HepG2 (cell line): ENCODE results near the gene DPH7. TPM values are rescaled to one million over a fixed set of nuclear protein-coding genes. Genes with fewer than 3 reads are reported as not detected.

Source experiments
- DNMT1 ChIP-seq: sonication (generic); formaldehyde crosslinking; IDR thresholded peaks from 2 replicates; pipeline ENCODE4 v1.5.1; 2020; ENCODE audit warnings: mild to moderate bottlenecking, missing genetic modification reagents
- KDM5A ChIP-seq: fragments of 200-600 bp; sonication (generic); IDR thresholded peaks from 2 replicates; pipeline ENCODE4 v1.7.0; 2018; ENCODE audit warnings: antibody characterized with exemption, mild to moderate bottlenecking, low read length, borderline replicate concordance
- MTA1 ChIP-seq: sonication (generic); formaldehyde crosslinking; IDR thresholded peaks from 2 replicates; pipeline ENCODE4 v1.4.0; 2020; ENCODE audit warnings: missing genetic modification reagents, mild to moderate bottlenecking, borderline replicate concordance
- MYNN ChIP-seq: sonication (generic); formaldehyde crosslinking; IDR thresholded peaks from 2 replicates; pipeline ENCODE4 v1.4.0; 2020; ENCODE audit warnings: mild to moderate bottlenecking, low read depth, missing genetic modification reagents
- NFE2L1 ChIP-seq: sonication (generic); formaldehyde crosslinking; IDR thresholded peaks from 2 replicates; pipeline ENCODE4 v1.4.0; 2020; ENCODE audit warnings: missing genetic modification reagents, mild to moderate bottlenecking, borderline replicate concordance
- PAF1 ChIP-seq: IDR thresholded peaks from 2 replicates; pipeline ENCODE4 v1.6.1; 2016; ENCODE audit warnings: missing genetic modification reagents, missing compliant biosample characterization
- SMAD1 ChIP-seq: sonication (generic); formaldehyde crosslinking; IDR thresholded peaks from 2 replicates; pipeline ENCODE4 v1.4.0; 2020; ENCODE audit warnings: missing genetic modification reagents, low read depth, mild to moderate bottlenecking, borderline replicate concordance
- ZNF124 ChIP-seq: sonication (generic); formaldehyde crosslinking; IDR thresholded peaks from 2 replicates; pipeline ENCODE4 v1.4.0; 2020; ENCODE audit warnings: missing genetic modification reagents
- ZNF333 ChIP-seq: sonication (generic); formaldehyde crosslinking; IDR thresholded peaks from 2 replicates; pipeline ENCODE4 v1.4.0; 2020; ENCODE audit warnings: mild to moderate bottlenecking, missing genetic modification reagents, borderline replicate concordance
- ZNF552 ChIP-seq: sonication (generic); formaldehyde crosslinking; IDR thresholded peaks from 2 replicates; pipeline ENCODE4 v1.9.0; 2022; ENCODE audit warnings: missing genetic modification reagents, mild to moderate bottlenecking, borderline replicate concordance
- polyA plus RNA-seq, 8 experiments: library from polyadenylated mRNA; depleted of rRNA in 3 of 8; stranded (reverse) in 7 of 8; unstranded in 1 of 8; fragments of >200 nt; fragmentation: Illumina TruSeq in 4 of 8; extraction: Trizol in 4 of 8; gene quantifications; 2 replicates each; pipeline versions ENCODE4 v1.2.1 to v1.2.3, GENCODE V29; 2011 to 2016; ENCODE audit warnings: low read depth in 4 of 8, missing spikeins in 1 of 8, mixed read lengths in 1 of 8; ENCODE audit not compliant: insufficient read depth in 1 of 8
- total RNA-seq, 5 experiments: library from RNA; depleted of rRNA; stranded (reverse); fragments of >200 nt; fragmentation: Illumina TruSeq; extraction: Trizol; gene quantifications; 2 replicates each; pipeline ENCODE4 v1.2.3, GENCODE V29; 2016; ENCODE audit warnings: low read depth in 1 of 5
- TF ChIP-seq, protein P1 (sequence below): sonication (generic); formaldehyde crosslinking; IDR thresholded peaks from 2 replicates; pipeline ENCODE4 v1.4.0; 2020; ENCODE audit warnings: missing genetic modification reagents
- TF ChIP-seq, protein P2 (sequence below): sonication (generic); formaldehyde crosslinking; IDR thresholded peaks from 2 replicates; pipeline ENCODE4 v1.5.1; 2020; ENCODE audit warnings: mild to moderate bottlenecking, missing genetic modification reagents, borderline replicate concordance
- TF ChIP-seq, protein P3 (sequence below), 2 experiments: sonication (generic) in 1 of 2; formaldehyde crosslinking in 1 of 2; IDR thresholded peaks; 2 replicates each; pipeline versions ENCODE4 v1.4.0 to v1.6.1; 2018 to 2020; ENCODE audit warnings: missing genetic modification reagents in 2 of 2, borderline replicate concordance in 1 of 2, low read depth in 1 of 2, mild to moderate bottlenecking in 1 of 2, missing biosample characterization in 1 of 2
- TF ChIP-seq, protein P4 (sequence below): sonication (generic); formaldehyde crosslinking; IDR thresholded peaks from 2 replicates; pipeline ENCODE4 v1.4.0; 2020; ENCODE audit warnings: missing genetic modification reagents
- TF ChIP-seq, protein P5 (sequence below): IDR thresholded peaks from 2 replicates; pipeline ENCODE4 v1.6.1; 2016

Gene DPH7
- total and polyA plus RNA-seq, 2 of the 13 experiments (the other 11 are each of a cell fraction or from before 2014, with no cell fraction given): 27.6 to 31.6 TPM

DNA sequence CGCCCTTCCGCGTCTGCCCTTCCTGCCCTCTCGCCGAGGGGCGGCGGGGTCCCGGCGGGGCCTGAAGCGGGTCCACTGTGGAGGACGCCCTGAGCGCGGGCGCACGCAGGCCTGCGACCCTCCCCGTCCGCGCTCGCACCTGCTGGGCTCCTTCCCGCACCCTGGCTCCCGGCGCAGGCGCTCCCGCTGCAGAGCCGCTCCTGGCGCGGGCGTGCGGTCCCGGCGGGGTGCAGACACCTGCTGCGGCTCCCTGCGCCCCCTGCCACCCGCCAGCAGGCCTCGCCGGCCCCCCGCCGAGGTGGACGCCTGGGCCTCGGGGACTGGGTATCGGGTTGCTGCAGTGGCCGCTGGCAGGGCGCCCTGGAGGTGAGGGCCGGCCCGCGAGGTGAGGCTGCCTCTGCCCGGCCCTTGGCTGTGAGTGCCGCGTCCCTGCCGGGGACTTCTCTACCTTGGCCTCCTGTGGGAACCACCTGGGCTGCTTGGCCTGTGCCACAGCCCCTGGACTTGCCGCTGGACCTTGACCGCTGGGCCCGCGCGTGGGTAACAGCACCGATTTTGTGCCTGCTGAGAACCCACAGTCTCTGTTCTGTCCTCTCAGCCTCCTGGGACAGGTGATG, 27.4 kb upstream of the DPH7 start (continued):
- TF ChIP-seq, protein P1, sequence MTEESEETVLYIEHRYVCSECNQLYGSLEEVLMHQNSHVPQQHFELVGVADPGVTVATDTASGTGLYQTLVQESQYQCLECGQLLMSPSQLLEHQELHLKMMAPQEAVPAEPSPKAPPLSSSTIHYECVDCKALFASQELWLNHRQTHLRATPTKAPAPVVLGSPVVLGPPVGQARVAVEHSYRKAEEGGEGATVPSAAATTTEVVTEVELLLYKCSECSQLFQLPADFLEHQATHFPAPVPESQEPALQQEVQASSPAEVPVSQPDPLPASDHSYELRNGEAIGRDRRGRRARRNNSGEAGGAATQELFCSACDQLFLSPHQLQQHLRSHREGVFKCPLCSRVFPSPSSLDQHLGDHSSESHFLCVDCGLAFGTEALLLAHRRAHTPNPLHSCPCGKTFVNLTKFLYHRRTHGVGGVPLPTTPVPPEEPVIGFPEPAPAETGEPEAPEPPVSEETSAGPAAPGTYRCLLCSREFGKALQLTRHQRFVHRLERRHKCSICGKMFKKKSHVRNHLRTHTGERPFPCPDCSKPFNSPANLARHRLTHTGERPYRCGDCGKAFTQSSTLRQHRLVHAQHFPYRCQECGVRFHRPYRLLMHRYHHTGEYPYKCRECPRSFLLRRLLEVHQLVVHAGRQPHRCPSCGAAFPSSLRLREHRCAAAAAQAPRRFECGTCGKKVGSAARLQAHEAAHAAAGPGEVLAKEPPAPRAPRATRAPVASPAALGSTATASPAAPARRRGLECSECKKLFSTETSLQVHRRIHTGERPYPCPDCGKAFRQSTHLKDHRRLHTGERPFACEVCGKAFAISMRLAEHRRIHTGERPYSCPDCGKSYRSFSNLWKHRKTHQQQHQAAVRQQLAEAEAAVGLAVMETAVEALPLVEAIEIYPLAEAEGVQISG (CRISPR knock-in tag): peak; percentile 58; the same call in 1 of the 2 replicates
- TF ChIP-seq, protein P2, sequence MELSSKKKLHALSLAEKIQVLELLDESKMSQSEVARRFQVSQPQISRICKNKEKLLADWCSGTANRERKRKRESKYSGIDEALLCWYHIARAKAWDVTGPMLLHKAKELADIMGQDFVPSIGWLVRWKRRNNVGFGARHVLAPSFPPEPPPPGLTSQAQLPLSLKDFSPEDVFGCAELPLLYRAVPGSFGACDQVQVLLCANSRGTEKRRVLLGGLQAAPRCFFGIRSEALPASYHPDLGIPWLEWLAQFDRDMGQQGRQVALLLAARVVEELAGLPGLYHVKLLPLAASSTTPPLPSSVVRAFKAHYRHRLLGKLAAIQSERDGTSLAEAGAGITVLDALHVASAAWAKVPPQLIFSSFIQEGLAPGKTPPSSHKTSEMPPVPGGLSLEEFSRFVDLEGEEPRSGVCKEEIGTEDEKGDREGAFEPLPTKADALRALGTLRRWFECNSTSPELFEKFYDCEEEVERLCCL: no peak
- TF ChIP-seq ZNF552 (CRISPR knock-in tag) (no peak), SMAD1 (CRISPR knock-in tag) (no peak), NFE2L1 (CRISPR knock-in tag) (no peak), MYNN (CRISPR knock-in tag) (no peak), MTA1 (CRISPR knock-in tag) (peak; percentile 48; the same call in 1 of the 2 replicates), ZNF124 (CRISPR knock-in tag) (no peak), KDM5A (no peak), PAF1 (CRISPR knock-in tag) (no peak), DNMT1 (no peak), ZNF333 (CRISPR knock-in tag) (0 out of 2 replicates have a peak, but pooled peaks have one; percentile 13)
- TF ChIP-seq, protein P3, sequence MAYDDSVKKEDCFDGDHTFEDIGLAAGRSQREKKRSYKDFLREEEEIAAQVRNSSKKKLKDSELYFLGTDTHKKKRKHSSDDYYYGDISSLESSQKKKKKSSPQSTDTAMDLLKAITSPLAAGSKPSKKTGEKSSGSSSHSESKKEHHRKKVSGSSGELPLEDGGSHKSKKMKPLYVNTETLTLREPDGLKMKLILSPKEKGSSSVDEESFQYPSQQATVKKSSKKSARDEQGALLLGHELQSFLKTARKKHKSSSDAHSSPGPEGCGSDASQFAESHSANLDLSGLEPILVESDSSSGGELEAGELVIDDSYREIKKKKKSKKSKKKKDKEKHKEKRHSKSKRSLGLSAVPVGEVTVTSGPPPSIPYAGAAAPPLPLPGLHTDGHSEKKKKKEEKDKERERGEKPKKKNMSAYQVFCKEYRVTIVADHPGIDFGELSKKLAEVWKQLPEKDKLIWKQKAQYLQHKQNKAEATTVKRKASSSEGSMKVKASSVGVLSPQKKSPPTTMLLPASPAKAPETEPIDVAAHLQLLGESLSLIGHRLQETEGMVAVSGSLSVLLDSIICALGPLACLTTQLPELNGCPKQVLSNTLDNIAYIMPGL (CRISPR knock-in tag; IDR thresholded peaks at IDR 0.05; ENCODE audit: borderline replicate concordance in 1 of 2, low read depth in 1 of 2): peak in 1 of 2 experiments; percentile 35; a peak in 2 of 4 replicates
- TF ChIP-seq, protein P4, sequence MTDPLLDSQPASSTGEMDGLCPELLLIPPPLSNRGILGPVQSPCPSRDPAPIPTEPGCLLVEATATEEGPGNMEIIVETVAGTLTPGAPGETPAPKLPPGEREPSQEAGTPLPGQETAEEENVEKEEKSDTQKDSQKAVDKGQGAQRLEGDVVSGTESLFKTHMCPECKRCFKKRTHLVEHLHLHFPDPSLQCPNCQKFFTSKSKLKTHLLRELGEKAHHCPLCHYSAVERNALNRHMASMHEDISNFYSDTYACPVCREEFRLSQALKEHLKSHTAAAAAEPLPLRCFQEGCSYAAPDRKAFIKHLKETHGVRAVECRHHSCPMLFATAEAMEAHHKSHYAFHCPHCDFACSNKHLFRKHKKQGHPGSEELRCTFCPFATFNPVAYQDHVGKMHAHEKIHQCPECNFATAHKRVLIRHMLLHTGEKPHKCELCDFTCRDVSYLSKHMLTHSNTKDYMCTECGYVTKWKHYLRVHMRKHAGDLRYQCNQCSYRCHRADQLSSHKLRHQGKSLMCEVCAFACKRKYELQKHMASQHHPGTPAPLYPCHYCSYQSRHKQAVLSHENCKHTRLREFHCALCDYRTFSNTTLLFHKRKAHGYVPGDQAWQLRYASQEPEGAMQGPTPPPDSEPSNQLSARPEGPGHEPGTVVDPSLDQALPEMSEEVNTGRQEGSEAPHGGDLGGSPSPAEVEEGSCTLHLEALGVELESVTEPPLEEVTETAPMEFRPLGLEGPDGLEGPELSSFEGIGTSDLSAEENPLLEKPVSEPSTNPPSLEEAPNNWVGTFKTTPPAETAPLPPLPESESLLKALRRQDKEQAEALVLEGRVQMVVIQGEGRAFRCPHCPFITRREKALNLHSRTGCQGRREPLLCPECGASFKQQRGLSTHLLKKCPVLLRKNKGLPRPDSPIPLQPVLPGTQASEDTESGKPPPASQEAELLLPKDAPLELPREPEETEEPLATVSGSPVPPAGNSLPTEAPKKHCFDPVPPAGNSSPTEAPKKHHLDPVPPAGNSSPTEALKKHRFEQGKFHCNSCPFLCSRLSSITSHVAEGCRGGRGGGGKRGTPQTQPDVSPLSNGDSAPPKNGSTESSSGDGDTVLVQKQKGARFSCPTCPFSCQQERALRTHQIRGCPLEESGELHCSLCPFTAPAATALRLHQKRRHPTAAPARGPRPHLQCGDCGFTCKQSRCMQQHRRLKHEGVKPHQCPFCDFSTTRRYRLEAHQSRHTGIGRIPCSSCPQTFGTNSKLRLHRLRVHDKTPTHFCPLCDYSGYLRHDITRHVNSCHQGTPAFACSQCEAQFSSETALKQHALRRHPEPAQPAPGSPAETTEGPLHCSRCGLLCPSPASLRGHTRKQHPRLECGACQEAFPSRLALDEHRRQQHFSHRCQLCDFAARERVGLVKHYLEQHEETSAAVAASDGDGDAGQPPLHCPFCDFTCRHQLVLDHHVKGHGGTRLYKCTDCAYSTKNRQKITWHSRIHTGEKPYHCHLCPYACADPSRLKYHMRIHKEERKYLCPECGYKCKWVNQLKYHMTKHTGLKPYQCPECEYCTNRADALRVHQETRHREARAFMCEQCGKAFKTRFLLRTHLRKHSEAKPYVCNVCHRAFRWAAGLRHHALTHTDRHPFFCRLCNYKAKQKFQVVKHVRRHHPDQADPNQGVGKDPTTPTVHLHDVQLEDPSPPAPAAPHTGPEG (CRISPR knock-in tag): 0 out of 2 replicates have a peak, but pooled peaks have one; percentile 18
- TF ChIP-seq, protein P5, sequence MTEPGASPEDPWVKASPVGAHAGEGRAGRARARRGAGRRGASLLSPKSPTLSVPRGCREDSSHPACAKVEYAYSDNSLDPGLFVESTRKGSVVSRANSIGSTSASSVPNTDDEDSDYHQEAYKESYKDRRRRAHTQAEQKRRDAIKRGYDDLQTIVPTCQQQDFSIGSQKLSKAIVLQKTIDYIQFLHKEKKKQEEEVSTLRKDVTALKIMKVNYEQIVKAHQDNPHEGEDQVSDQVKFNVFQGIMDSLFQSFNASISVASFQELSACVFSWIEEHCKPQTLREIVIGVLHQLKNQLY: no peak
